GM18951 (cell line): ENCODE measurements around the gene EXOC7.
"Not testable (repeated sequence)": the region's sequence is repeated elsewhere in the genome, so short reads cannot be mapped to it uniquely, and the experiment has no call there.

Source experiments
- POLR2A ChIP-seq: IDR thresholded peaks from 4 replicates; pipeline ENCODE4 v1.6.1; 2011; ENCODE audit warnings: mild to moderate bottlenecking; ENCODE audit not compliant: insufficient read length, insufficient read depth; ENCODE audit errors: extremely low read depth
- in situ Hi-C: fragments of 300-500 bp; cut with MboI; formaldehyde crosslinking; loops from one replicate; pipeline ENCODE4 v1.12.0; 2022; ENCODE audit warnings: low sequenced_read_pairs, mixed read lengths, inconsistent platforms; ENCODE audit not compliant: unreplicated experiment

Gene EXOC7

GRCh38 chr17:76085066-76085730, 18.4 kb downstream of the EXOC7 start:
- no peak for TF ChIP-seq POLR2A
- in situ Hi-C loops: no loop called here

GRCh38 chr17:76083536-76084182, 19.9 kb downstream of the EXOC7 start:
- in situ Hi-C loops: no loop called here
- TF ChIP-seq POLR2A: no peak

GRCh38 chr17:76082326-76083251, 21.0 kb downstream of the EXOC7 start:
- TF ChIP-seq POLR2A: no peak
- in situ Hi-C loops: no loop called here

- TF ChIP-seq POLR2A: no peak
- in situ Hi-C loops: no loop called here
Measured at GRCh38 chr17:76081295-76082210, 22.0 kb downstream of the EXOC7 start.

DNA sequence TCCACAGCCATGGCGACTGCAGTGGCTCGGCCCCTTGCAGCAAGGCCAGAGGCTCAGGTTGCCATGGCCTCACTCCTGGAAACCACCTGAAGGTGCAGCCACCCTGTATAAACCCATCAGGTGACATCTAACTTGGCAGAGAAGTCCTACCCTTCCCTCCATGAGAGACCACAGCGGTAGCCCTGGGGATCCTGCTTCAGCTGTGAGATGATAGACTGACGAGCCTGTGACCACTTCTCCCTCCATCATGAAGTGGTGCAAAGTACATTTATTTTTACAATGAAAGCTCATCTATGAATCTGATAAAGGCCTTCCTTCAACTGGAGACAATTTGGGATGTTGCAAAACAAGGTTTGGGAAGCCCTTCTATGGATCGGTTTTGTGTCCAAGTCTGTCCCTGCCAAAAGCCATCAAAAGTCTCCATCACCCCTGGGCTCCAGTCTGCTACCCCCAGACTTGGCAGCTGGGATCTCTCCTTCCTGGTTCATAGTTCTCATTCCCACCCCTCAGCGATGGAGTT, 22.8 kb downstream of the EXOC7 start:
- in situ Hi-C loops: no loop called here

GRCh38 chr17:76079956-76080767, 23.4 kb downstream of the EXOC7 start:
- peak; percentile 11 for TF ChIP-seq POLR2A
- in situ Hi-C loops: no loop called here

More for the DNA sequence above, 22.8 kb downstream of the EXOC7 start:
- no peak for TF ChIP-seq POLR2A

GRCh38 chr17:76079535-76079955, 24.0 kb downstream of the EXOC7 start:
- in situ Hi-C loops: no loop called here
- peak; percentile 16 for TF ChIP-seq POLR2A

- no peak for TF ChIP-seq POLR2A
- in situ Hi-C loops: no loop called here
Measured at GRCh38 chr17:76078860-76079534, 24.6 kb downstream of the EXOC7 start, which contains the start of gene ZACN. TSS of gene ZACN (plus strand) at chr17:76079182. CDS start at chr17:76079265, 83 bp downstream.

- in situ Hi-C loops: not testable (repeated sequence)
Measured at GRCh38 chr17:76078370-76078769, 25.2 kb downstream of the EXOC7 start.

DNA sequence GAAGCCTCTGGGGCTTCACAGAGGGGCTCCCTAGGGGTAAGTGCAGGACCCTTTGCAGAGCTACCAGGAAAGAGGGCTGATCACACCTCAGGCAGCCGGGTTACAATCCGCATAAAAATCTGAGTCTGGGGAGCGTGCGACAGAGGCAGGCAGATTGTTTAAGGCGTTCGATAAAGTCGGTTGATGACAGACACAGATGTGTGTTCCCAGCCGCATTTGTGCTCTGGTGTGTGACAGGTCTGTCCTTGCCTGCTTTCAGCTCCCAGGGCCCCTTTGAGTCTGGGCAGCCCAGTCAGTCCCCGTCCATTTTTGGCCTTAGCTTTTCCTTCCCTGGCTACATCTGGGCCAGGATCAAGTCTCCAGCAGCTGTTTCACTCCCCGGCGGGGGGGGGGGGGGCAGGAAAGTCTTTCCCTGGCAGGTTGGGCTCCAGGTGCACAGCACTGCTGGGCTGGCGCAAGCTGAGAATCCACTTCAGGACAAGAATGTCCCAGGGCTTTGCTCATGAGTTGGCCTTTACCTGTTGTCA, 25.9 kb downstream of the EXOC7 start:
- TF ChIP-seq POLR2A: no peak
- in situ Hi-C loops: no loop called here
